GM12874 (cell line): ENCODE data around the gene ACSL6.

Experiments
- CTCF ChIP-seq: IDR thresholded peaks from 2 replicates; pipeline ENCODE4 v1.5.1; 2011; ENCODE audit warnings: low read depth, mild to moderate bottlenecking, control low read depth, low read length, moderate library complexity; ENCODE audit not compliant: insufficient read depth

ACSL6 gene

GRCh38 chr5:132006331-132007120 lies 4.9 kb downstream of the ACSL6 start:
- TF ChIP-seq CTCF: no peak

- no peak for TF ChIP-seq CTCF
Observed at GRCh38 chr5:132005591-132005990, 5.9 kb downstream of the ACSL6 start.

- TF ChIP-seq CTCF: no peak
Observed at GRCh38 chr5:132003982-132004381, 7.5 kb downstream of the ACSL6 start.

- no peak for TF ChIP-seq CTCF
Observed at GRCh38 chr5:132003170-132003744, 8.2 kb downstream of the ACSL6 start.

- no peak for TF ChIP-seq CTCF
Observed at GRCh38 chr5:132002757-132003156, 8.7 kb downstream of the ACSL6 start.

- no peak for TF ChIP-seq CTCF
Observed at GRCh38 chr5:132001647-132002561, 9.6 kb downstream of the ACSL6 start.
